Activated gamma-delta T cell treated with Interleukin-2 at 50 U/mL for 16 hours (primary cell): ENCODE measurements around the gene EGF.
"Not testable (repeated sequence)": the region's sequence is repeated elsewhere in the genome, so short reads cannot be mapped to it uniquely, and the experiment has no call there.

Experiments
- DNase-seq: peaks from one replicate; pipeline ENCODE4 v3.0.0-alpha.2; 2020

EGF gene

GRCh38 chr4:109915385-109916026 lies 2.8 kb downstream of the EGF start:
- DNase-seq: no peak

- DNase-seq: no peak
These were observed 3.3 kb downstream of the EGF start for GRCh38 chr4:109916027-109916409.

GRCh38 chr4:109921384-109921808 lies 8.7 kb downstream of the EGF start:
- DNase-seq: no peak

GRCh38 chr4:109925396-109925795 lies 12.7 kb downstream of the EGF start:
- no peak for DNase-seq

- no peak for DNase-seq
These were observed 15.8 kb downstream of the EGF start for GRCh38 chr4:109928327-109929045.

GRCh38 chr4:109930464-109930863 lies 17.8 kb downstream of the EGF start:
- DNase-seq: no peak

- no peak for DNase-seq
These were observed 18.2 kb downstream of the EGF start for GRCh38 chr4:109930872-109931271.

- DNase-seq: no peak
These were observed 18.6 kb downstream of the EGF start for GRCh38 chr4:109931318-109931717.

- DNase-seq: not testable (repeated sequence)
These were observed 24.7 kb downstream of the EGF start for GRCh38 chr4:109937352-109937751.

- no peak for DNase-seq
These were observed 26.5 kb downstream of the EGF start for GRCh38 chr4:109939190-109939589.

GRCh38 chr4:109942292-109942926 lies 29.7 kb downstream of the EGF start:
- no peak for DNase-seq

- DNase-seq: no peak
These were observed 31.1 kb downstream of the EGF start for GRCh38 chr4:109943745-109944144.

- no peak for DNase-seq
These were observed 31.9 kb downstream of the EGF start for GRCh38 chr4:109944591-109944990.

- DNase-seq: no peak
These were observed 32.4 kb downstream of the EGF start for GRCh38 chr4:109945056-109945455.

- DNase-seq: no peak
These were observed 33.4 kb downstream of the EGF start for GRCh38 chr4:109946120-109946519.

- no peak for DNase-seq
These were observed 34.8 kb downstream of the EGF start for GRCh38 chr4:109947457-109947856.

GRCh38 chr4:109947918-109948317 lies 35.2 kb downstream of the EGF start:
- DNase-seq: no peak

GRCh38 chr4:109949099-109949718 lies 36.5 kb downstream of the EGF start:
- not testable (repeated sequence) for DNase-seq

GRCh38 chr4:109952612-109953011 lies 39.9 kb downstream of the EGF start:
- DNase-seq: no peak

- no peak for DNase-seq
These were observed 40.9 kb downstream of the EGF start for GRCh38 chr4:109953556-109953955.

- no peak for DNase-seq
These were observed 42.5 kb downstream of the EGF start for GRCh38 chr4:109955146-109955545.

- no peak for DNase-seq
These were observed 44.5 kb downstream of the EGF start for GRCh38 chr4:109957227-109957626.

- no peak for DNase-seq
These were observed 46.5 kb downstream of the EGF start for GRCh38 chr4:109959195-109959594.

GRCh38 chr4:109962401-109962800 lies 49.7 kb downstream of the EGF start:
- no peak for DNase-seq
